GM18502 (cell line): ENCODE measurements around the gene BTD.
"Not testable (repeated sequence)": the region's sequence is repeated elsewhere in the genome, so short reads cannot be mapped to it uniquely, and the experiment has no call there.

Source experiments
- ATAC-seq: cut with Tn5 transposase; IDR thresholded peaks from one replicate; pipeline ENCODE4 v1.9.1; 2021; ENCODE audit warnings: mild to moderate bottlenecking; ENCODE audit not compliant: unreplicated experiment, poor library complexity

BTD gene

DNA sequence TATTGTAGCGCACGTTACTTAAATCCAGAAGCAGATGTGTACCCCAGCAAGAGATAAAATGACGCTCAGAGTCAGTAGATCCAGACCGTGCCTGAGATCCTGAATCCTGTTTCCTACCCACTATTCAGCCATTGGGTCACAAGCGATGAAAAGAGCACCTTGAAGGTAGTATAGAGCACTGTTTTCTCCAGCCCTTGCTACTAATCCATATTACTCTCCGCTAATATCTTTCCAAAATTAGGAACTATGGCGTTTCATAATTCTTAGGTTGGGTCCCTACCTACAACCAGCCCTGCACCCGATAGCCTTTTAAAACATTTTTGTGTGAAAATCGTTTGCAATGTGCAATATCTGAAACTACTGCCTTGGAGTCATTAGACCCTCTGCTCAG is 596 bp downstream of the BTD start:
- peak; percentile 18 for ATAC-seq

DNA sequence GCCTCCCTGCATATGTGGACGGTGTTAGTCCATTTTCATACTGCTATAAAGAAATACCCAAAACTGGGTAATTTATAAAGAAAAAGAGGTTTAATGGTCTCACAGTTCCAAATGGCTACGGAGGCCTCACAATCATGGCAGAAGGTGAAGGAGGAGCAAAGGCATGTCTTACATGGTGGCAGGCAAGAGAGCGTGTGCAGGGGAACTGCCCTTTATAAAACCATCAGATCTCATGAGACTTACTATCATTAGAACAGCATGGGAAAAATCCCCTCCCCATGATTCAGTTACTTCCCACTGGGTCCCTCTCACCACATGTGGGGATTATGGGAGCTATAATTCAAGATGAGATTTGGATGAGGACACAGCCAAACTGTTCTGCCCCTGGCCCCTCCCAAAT is 1.3 kb downstream of the BTD start:
- not testable (repeated sequence) for ATAC-seq

DNA sequence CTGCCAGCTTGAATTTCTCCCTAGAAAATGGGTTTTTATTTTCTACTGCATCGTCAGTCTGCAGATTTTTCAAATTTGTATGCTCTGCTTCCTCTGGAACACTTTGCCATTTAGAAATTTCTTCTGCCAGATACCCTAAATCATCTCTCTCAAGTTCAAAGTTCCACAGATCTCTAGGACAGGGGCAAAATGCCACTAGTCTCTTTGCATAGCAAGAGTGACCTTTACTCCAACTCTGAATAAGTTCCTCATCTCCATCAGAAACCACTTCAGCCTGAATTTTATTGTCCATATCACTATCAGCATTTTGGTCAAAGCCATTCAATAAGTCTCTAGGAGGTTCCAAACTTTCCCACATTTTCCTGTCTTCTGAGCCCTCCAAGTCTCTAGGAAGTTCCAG is 3.0 kb downstream of the BTD start:
- ATAC-seq: not testable (repeated sequence)

DNA sequence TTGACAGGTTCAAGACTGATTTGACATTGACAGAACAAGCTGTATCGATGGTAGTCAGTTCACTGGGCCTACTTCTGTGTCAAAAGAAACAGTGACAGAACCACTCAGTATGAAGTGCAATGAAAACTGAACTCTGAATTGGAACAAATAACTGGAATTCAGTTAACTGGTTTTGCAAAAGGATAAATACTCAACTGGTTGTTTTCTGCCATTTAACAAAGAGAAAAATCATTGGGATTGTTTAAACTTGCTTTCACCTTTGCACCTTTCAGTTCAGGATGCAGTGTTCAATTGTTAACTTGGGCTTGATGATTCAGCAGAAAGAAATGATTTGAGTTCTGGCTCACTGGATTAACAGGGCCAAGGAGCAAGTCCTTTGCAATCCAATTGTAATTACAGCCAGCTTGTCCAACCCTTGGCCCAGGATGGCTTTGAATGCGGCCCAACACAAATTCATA is 4.9 kb downstream of the BTD start:
- ATAC-seq: no peak

DNA sequence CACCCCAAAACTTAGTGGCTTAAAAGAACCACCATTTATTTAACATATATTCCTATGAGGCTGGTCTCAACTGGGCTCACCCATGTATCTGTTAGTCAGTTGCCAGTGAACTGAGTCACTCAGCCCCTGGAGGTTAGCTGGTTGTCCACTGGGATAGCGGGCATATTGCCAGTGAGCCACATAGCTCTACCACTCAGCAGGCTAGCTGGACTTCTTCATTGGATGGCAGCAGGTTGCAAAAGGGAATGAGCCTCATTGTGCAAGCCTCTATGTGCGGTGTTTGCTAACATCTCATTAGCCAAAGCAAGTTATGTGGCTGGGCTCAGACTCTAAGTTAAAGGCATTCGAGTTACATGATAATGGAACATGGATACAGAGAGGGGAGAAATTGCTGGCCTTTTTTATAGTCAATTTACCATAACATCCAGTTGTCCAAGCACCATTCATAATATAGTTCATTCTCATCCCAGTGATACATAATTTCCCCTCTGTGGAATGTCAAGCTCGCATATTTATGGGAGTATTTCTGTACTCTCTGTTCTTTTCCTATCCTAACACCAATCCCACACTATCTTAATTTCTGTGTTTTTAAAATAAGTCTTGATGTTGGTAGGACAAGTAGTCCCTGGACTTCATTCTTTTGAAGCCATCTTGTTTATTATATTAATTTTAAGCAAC is 8.7 kb downstream of the BTD start:
- no peak for ATAC-seq

DNA sequence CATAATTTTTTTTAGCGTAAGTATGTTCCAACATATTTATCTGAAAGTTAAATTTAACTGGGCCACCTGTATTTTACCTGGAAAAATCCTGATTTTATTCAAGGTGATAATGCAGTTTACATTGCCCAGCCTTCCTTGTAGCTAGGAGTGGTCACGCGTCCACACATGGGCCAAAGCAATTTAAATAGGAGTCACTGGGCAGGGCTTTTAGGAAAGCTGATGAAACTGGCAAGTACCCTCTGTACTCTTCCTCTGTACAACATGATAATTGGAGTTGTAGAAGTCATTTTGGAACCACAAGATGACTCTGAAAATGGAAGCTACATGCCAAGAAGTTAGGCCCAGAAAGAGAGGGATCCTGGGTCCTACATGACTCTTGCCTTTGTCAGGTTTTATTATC is 9.5 kb downstream of the BTD start:
- ATAC-seq: no peak

DNA sequence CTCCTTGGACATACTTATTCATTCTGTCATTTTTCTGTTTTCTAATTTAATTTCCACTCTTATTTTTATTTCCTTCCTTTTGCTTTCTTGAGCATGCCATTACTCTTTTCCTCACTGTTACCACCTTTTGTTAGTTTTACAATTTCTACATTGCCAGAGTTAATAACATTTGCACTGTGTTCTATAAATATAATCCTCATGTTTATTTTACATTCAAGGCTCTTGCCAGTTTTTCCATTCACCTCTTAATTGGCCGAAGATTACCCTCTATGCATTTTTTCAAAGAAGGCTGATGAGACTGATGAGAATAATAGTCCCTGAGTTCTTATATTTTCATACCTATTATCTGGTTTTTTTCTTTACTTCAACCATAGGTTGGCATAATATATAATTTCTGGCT is 10.5 kb downstream of the BTD start:
- ATAC-seq: no peak

DNA sequence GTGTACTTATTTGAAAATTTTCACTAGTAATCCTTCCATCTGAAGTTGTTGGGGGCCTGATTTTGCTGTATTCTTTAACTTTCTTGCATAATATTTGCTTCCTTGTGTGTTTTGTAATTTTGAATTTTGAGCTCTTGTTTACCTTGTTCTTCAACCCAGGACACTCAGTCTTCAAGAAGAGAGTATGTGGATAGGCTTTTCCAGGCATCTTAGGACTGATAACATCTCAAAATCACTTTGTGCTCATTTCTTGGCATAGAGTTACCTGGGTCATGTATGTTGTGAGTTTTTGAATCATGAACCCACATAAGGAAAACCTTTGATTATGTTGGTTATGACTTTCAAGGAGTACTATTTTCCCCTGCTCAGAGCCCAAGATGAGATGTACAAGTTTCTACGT is 13.4 kb downstream of the BTD start:
- no peak for ATAC-seq

DNA sequence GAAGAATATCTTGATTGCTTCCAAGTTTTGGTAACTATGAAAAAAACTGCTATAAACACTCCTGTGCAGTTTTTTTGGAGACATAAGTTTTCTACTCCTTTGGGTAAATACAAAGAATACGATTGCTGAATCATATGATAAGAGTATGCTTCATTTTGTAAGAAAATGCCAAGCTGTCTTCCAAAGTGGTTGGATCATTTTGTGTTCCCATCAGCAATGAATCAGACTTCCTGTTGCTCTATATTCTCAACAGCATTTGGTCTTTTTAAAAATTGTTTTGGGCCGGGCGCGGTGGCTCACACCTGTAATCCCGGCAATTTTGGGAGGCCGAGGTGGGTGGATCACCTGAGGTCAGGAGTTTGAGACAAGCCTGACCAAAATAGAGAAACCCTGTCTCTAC is 14.5 kb downstream of the BTD start:
- ATAC-seq: no peak

DNA sequence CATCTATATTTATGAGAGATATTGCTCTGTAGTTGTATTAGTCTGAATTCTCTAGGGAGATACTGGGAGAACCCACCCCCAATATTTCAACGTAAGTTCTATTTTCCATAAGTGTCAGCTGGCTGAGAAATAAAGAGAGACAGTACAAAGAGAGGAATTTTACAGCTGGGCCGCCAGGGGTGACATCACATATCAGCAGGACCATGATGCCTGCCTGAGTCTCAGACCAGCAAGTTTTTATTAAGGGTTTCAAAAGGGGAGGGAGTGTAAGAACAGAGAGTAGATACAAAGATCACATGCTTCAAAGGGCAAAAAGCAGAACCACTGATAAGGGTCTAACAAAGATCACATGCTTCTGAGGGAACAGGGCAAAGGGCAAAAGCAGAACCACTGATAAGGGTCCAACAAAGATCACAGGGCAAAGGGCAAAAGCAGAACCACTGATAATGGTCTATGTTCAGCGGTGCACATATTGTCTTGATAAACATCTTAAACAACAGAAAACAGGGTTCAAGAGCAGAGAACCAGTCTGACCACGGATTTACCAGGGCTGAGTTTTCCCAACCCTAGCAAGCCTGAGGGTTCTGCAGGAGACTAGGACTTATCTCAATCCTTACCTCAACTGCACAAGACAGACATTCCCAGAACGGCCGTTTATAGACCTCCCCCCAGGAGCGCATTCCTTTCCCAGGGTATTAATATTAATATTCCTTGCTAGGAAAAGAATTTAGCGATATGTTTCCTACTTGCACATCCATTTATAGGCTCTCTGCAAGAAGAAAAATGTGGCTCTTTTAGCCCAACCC is 18.3 kb downstream of the BTD start:
- ATAC-seq: not testable (repeated sequence)

DNA sequence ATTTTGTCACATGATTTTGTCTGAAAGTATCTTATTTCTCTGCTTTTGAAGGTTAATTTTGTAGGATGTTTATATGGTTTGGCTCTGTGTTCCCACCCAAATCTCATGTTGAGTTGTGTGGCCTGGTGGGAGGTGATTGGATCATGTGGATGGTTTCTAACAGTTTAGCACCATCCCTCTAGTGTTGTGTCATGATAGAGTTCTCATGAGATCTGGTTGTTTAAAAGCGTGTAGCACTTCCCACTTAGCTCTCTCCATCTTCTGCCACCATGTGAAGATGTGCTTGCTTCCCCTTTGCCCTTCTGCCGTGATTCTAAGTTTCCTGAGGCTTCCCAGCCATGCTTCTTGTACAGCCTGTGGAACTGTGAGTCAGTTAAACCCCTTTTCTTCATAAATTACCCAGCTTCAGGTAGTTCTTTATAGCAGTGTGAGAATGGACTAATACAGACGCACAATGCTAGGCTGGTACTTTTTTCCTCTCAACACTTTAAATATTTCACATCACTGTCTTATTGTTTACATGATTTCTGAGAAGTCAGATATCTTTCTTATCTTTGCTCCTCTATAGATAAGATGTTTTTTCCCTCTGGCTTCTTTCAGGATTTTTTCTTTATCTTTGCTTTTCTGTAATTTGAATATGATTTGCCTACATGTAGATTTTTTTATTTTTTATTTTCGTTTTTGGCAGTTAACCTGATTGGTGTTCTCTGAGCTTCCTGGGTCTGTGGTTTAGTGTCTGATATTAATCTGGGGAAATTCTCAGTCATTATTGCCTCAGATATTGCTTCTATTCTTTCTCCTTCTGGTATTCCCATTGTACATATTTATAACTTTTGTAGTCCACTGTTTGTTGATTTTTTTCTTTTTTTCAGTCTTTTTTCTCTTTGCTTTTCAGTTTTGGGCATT is 22.2 kb downstream of the BTD start:
- no peak for ATAC-seq

DNA sequence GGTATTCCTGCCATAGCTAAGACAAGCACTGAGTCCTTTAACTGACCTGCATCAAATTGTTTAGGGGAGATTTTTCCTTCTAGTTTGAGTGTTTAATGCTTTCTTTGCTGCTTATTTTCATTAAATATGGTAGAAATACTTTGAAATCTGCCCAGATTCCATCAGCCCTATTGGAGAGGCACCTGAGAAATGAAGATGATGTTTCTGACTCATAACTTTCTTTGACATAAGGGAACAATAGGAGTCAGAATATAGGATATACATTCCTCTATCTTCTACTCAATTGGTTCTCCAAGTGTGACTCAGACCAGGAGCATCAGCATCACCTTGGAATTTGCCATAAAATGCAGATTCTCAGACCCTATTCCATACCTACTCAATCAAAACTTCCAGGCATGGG is 27.4 kb downstream of the BTD start:
- ATAC-seq: no peak

DNA sequence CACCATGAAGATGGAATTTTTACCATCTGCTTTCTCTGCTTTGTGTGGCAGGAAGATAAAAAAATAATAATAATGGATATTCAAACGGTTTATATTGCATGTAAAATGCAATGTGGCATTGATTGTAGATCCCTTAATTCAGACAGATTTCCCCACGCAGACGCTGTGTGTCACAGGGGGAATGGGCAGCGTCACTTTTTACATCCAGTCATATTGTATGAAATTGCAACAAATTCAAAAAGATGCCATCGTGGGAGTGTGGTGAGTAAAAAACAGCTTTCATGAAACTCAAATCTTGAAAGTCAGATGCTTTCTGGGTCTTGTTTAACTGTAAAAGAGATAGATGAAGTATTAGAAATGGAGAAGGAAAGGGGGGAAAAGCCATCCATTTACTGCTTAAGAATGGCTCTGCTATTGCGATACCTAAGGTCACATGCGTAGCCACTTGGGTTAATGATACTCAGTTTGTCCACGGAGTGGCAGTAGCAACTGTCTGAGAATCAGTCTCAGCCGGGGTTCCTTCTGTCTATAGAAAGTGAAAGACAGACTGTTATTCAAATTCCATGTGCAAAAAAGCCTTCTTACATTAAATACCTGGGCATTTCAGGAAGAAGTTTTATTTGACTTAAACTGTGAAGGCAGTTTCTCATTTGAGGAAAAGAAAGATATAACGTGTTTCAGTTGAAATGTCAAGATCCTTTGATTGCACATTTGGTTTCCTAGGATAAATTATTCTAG is 28.5 kb downstream of the BTD start:
- peak; percentile 96 for ATAC-seq

DNA sequence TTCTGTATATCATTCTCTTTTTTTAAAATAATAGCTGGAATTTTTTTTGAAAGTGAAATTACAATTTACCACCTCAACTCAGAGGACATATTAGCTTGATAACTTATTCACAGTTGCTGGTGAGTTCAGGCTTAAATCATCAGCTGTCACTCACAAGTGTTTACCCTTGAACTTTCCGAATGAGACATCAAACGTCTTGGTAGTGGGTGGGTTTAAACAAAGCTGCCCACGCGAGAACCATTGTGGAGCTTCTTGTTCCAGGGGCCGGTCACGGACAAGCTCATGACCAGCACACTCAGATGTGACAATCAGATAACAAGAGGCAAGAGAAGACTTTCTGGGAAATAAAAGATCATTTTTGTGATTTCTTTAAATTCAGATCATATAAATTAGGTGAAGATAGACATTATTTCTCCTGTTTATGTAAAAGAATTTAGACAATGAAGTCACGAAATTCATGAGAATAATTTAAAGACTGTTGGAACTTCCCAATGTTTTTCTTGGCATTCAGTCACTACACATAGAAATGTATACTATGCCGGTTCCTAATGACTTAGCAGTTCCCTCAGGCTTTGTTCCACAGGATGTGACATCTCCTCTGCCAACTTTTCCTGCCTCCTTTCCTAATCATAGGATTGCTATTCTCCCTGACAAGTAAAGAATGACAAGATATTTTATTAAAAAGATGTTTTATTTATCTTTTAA is 29.3 kb downstream of the BTD start:
- peak; percentile 63 for ATAC-seq

DNA sequence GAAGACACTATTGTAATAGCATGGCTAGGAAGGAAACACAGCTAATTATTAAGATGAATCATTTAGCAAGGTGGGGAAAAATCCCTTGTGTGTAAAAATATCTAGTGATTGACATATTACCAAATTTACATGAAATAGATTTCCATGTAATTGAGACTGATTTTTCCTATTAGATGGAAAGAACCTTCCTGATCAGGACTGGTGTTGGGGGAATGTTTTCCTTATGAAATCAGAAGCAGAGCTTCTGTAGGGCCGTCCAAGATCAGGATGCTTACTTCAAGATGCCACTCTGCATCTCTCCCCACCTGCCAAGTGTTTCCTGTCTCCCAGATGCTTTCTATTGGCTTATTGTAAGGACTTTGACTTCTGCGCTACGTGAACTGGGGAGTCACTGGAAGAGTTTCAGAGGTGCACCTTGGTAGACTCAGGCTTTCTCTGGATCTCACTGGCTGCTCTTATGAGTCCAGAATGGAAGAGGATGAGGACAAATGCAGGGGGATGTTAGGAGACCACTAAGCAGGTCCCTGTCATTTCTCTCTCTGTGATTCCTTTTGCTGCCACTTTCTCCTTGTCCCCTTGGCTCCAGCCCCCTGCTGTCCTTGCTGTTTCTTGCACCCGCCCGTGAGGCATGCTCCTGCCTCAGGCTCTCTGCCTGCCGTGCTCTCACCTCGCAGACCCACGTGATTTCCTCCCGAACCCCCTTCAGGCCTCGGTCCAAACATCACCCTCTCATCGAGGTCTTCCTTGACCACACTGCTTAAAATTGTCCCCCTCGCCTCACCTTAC is 30.1 kb downstream of the BTD start:
- ATAC-seq: no peak

DNA sequence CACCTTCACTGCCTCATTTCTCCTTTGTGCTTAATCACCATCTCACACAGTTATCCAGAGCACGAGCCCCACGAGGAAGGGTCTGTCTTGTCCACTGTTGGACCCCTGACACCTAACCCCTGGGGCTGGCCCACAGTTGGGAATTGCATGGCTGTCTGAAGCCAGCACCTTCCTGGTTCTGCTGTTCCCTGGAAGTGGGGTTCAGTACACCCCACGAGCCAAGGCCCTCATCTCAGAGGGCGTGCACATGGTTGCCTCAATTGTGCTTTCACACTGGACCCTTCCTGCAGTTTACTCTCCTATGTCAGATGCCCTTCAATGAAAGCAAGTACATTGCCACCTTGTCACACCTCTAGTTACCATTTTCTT is 30.7 kb downstream of the BTD start:
- ATAC-seq: no peak

DNA sequence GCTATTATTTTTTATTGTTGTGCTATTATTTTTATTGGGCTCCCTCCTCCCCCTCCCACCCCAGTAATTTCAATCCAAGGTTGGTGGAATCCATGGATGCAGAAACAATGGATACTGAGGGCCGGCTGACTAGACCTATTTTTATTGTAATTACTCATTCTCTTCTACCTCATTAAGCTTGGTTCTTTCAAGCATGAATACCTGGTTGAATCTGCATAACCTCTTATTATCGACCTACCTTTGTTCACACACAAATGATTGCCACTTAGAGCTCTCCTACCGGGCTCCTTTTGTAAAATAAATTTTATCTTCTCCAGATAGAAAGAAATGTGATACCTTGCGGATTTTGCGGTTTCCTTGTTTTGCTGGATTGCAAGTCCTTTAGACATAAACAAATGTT is 31.6 kb downstream of the BTD start:
- ATAC-seq: no peak

DNA sequence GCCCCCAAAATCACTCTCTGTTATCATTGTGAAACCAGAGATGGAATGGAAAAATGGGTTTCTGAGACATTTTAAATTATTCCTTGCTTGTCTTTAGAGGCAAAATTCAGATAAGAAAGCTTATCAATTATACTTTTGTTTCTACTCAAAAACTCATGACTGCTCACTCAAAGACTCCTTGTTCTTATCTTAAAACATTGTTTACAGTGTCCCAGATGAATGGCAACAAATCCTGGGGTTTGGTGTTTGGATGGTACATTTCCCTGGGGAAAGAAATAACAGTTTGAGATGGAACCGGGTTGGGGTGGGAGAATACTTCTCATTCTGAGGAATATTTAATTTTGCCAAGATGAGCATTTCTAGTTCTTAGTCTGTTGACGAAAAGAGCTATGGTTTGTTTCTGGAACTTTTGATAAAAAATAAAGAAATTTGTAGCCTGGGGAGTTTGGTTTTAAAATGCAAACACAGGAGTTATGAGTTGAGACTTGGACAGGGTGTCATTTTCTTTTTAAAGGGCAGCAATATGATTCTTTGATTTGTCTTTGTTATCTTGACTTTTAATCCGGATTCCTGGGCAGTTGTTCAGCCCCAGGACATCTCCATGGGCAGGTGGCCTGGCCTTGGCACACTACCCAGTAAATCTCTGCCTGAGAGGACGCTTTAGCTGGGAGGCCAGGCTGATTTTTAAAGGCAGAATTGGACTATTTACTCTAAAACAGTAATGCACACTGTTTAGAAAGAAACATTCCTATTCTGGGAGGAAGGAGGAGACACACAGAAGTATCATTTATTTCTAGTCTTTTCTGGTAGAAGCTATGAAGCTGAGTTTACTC is 32.4 kb downstream of the BTD start:
- no peak for ATAC-seq
